ENCODE measurements around the gene ARNT2. TPM values are rescaled to one million over a fixed set of nuclear protein-coding genes. Genes with fewer than 3 reads are reported as not detected.
A peak's percentile ranks its signal among the peaks of the same experiment; 100 is the strongest.

The ARNT2 gene
- 10 to 100 TPM in 1 of 2 donors, 1 to 10 TPM in 1; 7.5 to 16.2 TPM for total RNA-seq
- 1 to 10 TPM in 1 of 2 donors, under 1 TPM in 1; 0.63 to 2.3 TPM for polyA plus RNA-seq
- long read RNA-seq, donor 1, partial matches to known transcripts, result 0 of 17 reads
- long read RNA-seq, donor 1, other reads (novel, unspliced or antisense), result 17 of 17 reads
- long read RNA-seq, donor 2, full-length matches to known transcripts, result 2 of 6 reads
- long read RNA-seq, donor 2, partial matches to known transcripts, result 0 of 6 reads
- long read RNA-seq, donor 2, other reads (novel, unspliced or antisense), result 4 of 6 reads

DNA sequence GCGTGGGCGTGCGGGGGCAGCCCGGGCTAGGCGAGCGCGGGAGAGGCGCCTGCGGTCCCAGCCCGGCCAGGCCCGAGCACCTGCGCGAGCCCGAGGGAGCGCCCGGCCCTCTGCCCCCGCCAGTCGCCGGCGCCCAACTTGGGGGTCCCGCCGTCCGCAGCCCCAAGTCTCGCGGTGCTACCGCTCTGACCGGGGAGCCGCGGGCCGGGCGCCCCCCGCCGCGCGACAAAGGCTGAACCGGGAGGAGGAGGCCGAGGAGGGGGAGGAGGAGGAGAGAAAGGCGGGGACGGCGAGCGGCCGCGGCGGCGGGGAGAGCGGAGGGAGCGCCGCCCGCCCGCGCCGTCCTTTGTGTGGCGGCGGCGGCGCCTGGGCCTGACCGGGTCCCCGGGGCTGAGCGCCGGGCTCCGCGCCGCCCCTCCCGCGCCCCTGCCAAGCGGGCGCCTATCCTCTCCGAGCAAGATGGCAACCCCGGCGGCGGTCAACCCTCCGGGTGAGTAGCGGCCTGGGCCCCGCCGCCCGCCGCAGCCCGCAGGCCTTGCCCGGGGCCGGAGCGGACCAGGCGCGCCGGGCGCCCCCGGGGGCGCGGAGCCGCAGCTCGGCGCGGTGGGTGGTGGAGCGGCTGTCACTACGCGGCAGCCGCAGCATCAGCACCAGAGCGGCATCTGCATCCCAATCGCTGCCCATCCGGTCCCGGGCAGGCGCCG lies at the start of gene ARNT2:
Gene ARNT2, plus strand, starts transcription at position 326 of the 704 bp plus-strand sequence. Its CDS starts 134 bp downstream, at position 460.
- no peaks in the 10 kb centered on the region for H3K9me3 ChIP-seq (ENCODE audit: control insufficient read depth, low read length)
- intact Hi-C loops (cut with DNase I), result no loop called here
- ATAC-seq (ENCODE audit: low FRiP score), result peak; percentile 47
- peak in 1 of 2 donors; percentile 80 for DNase-seq
- no peaks in the 10 kb centered on the region for H3K36me3 ChIP-seq (ENCODE audit: control insufficient read depth in 1 of 2, insufficient read depth in 2 of 2, low read length in 1 of 2)
- 1% methylated on average over 32 to 102 of the region's 102 CpGs for WGBS, 2 donors
- no peaks in the 10 kb centered on the region for H3K27me3 ChIP-seq (ENCODE audit: control insufficient read depth in 1 of 2, insufficient read depth in 2 of 2, low read length in 1 of 2)
- H3K27ac ChIP-seq (ENCODE audit: low read depth in 1 of 2, low read length in 2 of 2), result peak within 1 kb of the TSS in 1 of 2 donors; percentile 47
- no peaks in the 10 kb centered on the region for H3K4me1 ChIP-seq (ENCODE audit: control insufficient read depth in 1 of 2, insufficient read depth in 2 of 2, low read length in 2 of 2)
- peak within 1 kb of the TSS; percentile 85 to 95 for H3K4me3 ChIP-seq (ENCODE audit: low read length in 2 of 2)

DNA sequence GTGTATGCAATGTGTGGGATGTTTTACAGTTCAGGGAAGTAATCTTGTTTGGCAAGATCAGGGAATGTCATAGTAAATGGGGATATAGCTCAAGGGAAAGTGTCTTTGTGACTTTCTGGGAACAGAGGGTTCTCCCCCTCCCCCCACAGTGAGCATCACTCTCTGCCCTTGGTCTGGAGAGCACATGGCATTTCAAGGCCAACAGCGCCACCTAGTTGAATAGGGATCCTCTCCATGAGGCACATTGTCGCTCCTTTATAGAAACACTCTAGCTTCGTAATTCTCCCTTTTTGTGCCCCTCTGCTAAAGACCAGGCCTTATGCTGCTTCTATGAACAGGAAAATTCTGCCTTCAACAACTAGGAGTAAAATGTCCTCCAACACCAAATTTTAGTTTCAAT lies 37.1 kb upstream of the ARNT2 start:
- Histone ChIP-seq H3K27me3 (ENCODE audit: control insufficient read depth in 1 of 2, insufficient read depth in 2 of 2, low read length in 1 of 2) (no peaks in the 10 kb centered on the region), H3K4me3 (ENCODE audit: low read length in 2 of 2) (no peak overlapping the region), H3K27ac (ENCODE audit: low read depth in 1 of 2, low read length in 2 of 2) (no peak overlapping the region), H3K36me3 (ENCODE audit: control insufficient read depth in 1 of 2, insufficient read depth in 2 of 2, low read length in 1 of 2) (no peaks in the 10 kb centered on the region), H3K4me1 (ENCODE audit: control insufficient read depth in 1 of 2, insufficient read depth in 2 of 2, low read length in 2 of 2) (no peaks in the 10 kb centered on the region), H3K9me3 (ENCODE audit: control insufficient read depth, low read length) (peaks cover 11% of the 10 kb centered on the region)
- DNase-seq (no peak), ATAC-seq (ENCODE audit: low FRiP score) (no peak)
- intact Hi-C loops (cut with DNase I), result no loop called here
- 73 to 84% methylated on average over 3 of the region's 3 CpGs for WGBS, 2 donors

DNA sequence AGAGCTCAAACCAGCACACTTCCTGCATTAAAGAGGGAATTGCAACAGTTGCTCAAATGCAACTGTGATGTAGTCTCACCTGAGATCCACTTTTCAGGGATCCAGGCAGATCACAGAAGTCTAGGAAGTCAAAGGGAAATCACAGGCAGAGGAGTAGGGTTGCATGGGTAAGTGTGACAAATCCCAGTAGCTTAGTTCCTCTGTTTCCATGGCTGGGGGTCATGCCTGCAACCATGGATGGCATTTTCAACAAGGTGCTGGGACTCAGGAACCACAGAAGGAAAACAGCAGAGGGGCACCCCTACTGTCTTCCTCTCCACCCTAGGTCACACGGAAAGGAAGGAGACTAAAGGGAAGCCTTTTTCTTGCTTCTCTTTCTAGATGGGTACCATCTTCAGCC lies 36.5 kb upstream of the ARNT2 start:
- peaks cover 11% of the 10 kb centered on the region for H3K9me3 ChIP-seq (ENCODE audit: control insufficient read depth, low read length)
- ATAC-seq (ENCODE audit: low FRiP score), result no peak
- intact Hi-C loops (cut with DNase I), result no loop called here
- 60 to 65% methylated on average over 1 of the region's 1 CpG for WGBS, 2 donors
- H3K27me3 ChIP-seq (ENCODE audit: control insufficient read depth in 1 of 2, insufficient read depth in 2 of 2, low read length in 1 of 2), result no peaks in the 10 kb centered on the region
- DNase-seq, result no peak
- no peaks in the 10 kb centered on the region for H3K4me1 ChIP-seq (ENCODE audit: control insufficient read depth in 1 of 2, insufficient read depth in 2 of 2, low read length in 2 of 2)
- no peak overlapping the region for H3K4me3 ChIP-seq (ENCODE audit: low read length in 2 of 2)
- H3K27ac ChIP-seq (ENCODE audit: low read depth in 1 of 2, low read length in 2 of 2), result no peak overlapping the region
- no peaks in the 10 kb centered on the region for H3K36me3 ChIP-seq (ENCODE audit: control insufficient read depth in 1 of 2, insufficient read depth in 2 of 2, low read length in 1 of 2)

DNA sequence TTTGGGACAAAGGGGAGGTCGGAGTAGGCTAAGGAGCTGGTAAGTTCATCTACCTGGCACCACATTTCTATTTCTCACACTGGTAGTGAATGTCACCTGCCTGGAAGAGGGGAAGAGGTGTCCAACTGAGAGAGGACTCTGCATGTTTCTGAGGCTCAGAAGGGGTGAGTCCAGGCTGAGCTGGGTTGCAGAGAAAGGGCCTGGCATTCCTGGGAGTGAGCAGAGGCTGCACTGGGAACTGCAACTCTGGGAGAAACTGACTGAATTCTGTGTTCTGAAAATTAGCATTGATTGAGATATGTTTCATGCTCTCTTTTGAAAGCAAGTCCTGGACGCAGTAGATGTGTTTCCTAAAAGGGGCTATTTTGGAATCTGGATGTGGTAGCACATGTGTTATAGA lies 32.3 kb upstream of the ARNT2 start:
- intact Hi-C loops (cut with DNase I), result no loop called here
- H3K27ac ChIP-seq (ENCODE audit: low read depth in 1 of 2, low read length in 2 of 2), result no peak overlapping the region
- peaks cover 10% of the 10 kb centered on the region for H3K9me3 ChIP-seq (ENCODE audit: control insufficient read depth, low read length)
- H3K4me1 ChIP-seq (ENCODE audit: control insufficient read depth in 1 of 2, insufficient read depth in 2 of 2, low read length in 2 of 2), result peaks cover 0 to 1% of the 10 kb centered on the region in 2 donors
- no peak for DNase-seq
- 76 to 80% methylated on average over 2 of the region's 2 CpGs for WGBS, 2 donors
- no peaks in the 10 kb centered on the region for H3K36me3 ChIP-seq (ENCODE audit: control insufficient read depth in 1 of 2, insufficient read depth in 2 of 2, low read length in 1 of 2)
- ATAC-seq (ENCODE audit: low FRiP score), result no peak
- no peak overlapping the region for H3K4me3 ChIP-seq (ENCODE audit: low read length in 2 of 2)
- no peaks in the 10 kb centered on the region for H3K27me3 ChIP-seq (ENCODE audit: control insufficient read depth in 1 of 2, insufficient read depth in 2 of 2, low read length in 1 of 2)

DNA sequence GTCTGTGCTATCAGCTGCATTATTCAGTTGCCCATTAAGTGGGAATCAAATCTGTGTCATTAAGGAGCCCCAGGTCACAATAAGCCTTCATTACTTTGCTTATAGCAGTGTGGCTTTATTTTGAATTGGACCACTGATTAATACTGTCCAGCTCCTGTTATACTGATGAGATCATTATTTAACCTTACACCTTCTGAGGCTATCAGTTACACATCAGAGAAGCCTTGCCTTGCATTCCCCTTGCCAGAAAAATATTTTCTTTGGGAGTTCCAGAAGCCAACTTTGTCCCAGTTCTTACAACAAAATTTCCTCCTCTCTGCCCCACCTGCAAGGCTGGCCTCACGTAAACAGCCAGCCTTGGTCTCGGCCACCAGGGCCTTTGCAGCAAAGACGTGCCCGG lies 29.7 kb upstream of the ARNT2 start:
- H3K4me1 ChIP-seq (ENCODE audit: control insufficient read depth in 1 of 2, insufficient read depth in 2 of 2, low read length in 2 of 2), result peaks cover 0 to 1% of the 10 kb centered on the region in 2 donors
- ATAC-seq (ENCODE audit: low FRiP score), result no peak

DNA sequence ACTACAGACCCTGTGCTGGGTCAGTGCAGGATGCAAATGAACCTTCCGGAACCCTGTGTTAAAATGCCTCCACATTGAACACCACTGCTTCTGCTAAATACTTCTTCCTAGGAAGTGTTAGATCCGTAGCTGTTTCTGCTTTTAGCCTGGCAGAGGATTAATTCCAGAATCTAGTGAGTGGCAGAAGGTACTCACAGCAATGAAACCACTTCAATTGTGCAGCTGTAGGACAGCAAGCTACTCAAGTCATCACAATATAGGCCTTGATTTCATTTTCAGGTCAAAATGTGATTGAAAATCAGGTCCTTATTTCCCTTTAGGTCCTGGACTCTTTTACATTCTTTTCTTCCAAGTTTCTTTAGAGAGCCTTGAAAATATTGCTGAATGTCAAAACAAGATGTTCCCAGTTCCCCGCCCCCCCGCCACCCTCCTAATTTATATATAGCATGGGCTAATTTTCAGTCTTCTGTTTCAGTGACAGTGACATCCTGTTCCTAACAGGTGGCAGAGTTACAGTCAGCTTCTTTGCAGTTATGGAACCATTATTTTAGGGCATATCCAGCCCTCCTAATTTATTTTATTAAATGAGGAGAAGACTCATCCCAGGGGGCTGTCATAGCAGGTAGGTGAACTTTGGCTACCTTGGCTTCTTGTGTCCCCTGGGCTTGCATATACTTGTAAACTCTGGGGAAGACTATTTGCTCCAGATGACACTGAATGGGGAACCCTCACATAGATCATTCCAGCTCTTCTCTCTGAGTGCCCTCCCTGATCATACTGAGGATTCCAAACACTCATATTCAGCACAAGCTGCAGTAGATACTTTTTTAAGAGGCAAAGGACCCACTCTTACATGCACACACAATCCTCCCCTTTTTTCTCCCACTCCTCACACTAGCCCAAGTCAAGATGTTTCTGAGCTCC lies 28.0 kb upstream of the ARNT2 start:
- intact Hi-C loops (cut with DNase I), result no loop called here
- no peaks in the 10 kb centered on the region for H3K9me3 ChIP-seq (ENCODE audit: control insufficient read depth, low read length)
- H3K36me3 ChIP-seq (ENCODE audit: control insufficient read depth in 1 of 2, insufficient read depth in 2 of 2, low read length in 1 of 2), result no peaks in the 10 kb centered on the region
- no peak overlapping the region for H3K4me3 ChIP-seq (ENCODE audit: low read length in 2 of 2)
- no peak overlapping the region for H3K27ac ChIP-seq (ENCODE audit: low read depth in 1 of 2, low read length in 2 of 2)
- H3K4me1 ChIP-seq (ENCODE audit: control insufficient read depth in 1 of 2, insufficient read depth in 2 of 2, low read length in 2 of 2), result peaks cover 0 to 1% of the 10 kb centered on the region in 2 donors
- 79 to 81% methylated on average over 4 of the region's 4 CpGs for WGBS, 2 donors
- no peaks in the 10 kb centered on the region for H3K27me3 ChIP-seq (ENCODE audit: control insufficient read depth in 1 of 2, insufficient read depth in 2 of 2, low read length in 1 of 2)
- ATAC-seq (ENCODE audit: low FRiP score) (no peak), DNase-seq (no peak)

More for the DNA sequence above, 29.7 kb upstream of the ARNT2 start:
- Histone ChIP-seq H3K4me3 (ENCODE audit: low read length in 2 of 2) (no peak overlapping the region), H3K27me3 (ENCODE audit: control insufficient read depth in 1 of 2, insufficient read depth in 2 of 2, low read length in 1 of 2) (no peaks in the 10 kb centered on the region), H3K9me3 (ENCODE audit: control insufficient read depth, low read length) (no peaks in the 10 kb centered on the region), H3K36me3 (ENCODE audit: control insufficient read depth in 1 of 2, insufficient read depth in 2 of 2, low read length in 1 of 2) (no peaks in the 10 kb centered on the region), H3K27ac (ENCODE audit: low read depth in 1 of 2, low read length in 2 of 2) (no peak overlapping the region)
- WGBS, 2 donors, result 42 to 61% methylated on average over 4 of the region's 4 CpGs
- DNase-seq, result no peak
- intact Hi-C loops (cut with DNase I), result no loop called here

DNA sequence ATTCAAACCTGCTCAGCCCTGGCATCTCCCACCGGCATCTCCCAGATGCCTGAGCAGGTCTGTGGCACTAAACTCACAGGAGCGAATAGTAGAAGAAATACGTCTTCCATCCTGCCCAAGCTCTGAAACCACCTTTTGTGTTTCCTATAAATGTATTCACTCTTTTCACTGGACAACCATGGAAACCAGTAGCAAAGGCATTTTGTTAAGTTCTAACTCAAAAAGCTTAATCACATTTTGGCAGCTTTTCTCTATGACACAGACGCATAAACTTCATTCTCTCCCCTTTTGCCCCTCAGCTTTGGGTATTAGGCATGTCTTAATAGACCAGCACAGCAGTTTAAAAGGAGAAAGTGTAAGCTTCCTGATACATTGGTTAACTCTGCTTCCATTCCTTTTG lies 24.5 kb upstream of the ARNT2 start:
- Histone ChIP-seq H3K9me3 (ENCODE audit: control insufficient read depth, low read length) (no peaks in the 10 kb centered on the region), H3K27ac (ENCODE audit: low read depth in 1 of 2, low read length in 2 of 2) (no peak overlapping the region), H3K36me3 (ENCODE audit: control insufficient read depth in 1 of 2, insufficient read depth in 2 of 2, low read length in 1 of 2) (no peaks in the 10 kb centered on the region), H3K4me1 (ENCODE audit: control insufficient read depth in 1 of 2, insufficient read depth in 2 of 2, low read length in 2 of 2) (peaks cover 0 to 1% of the 10 kb centered on the region in 2 donors), H3K4me3 (ENCODE audit: low read length in 2 of 2) (no peak overlapping the region), H3K27me3 (ENCODE audit: control insufficient read depth in 1 of 2, insufficient read depth in 2 of 2, low read length in 1 of 2) (no peaks in the 10 kb centered on the region)
- intact Hi-C loops (cut with DNase I), result no loop called here
- WGBS, 2 donors, result 74 to 80% methylated on average over 4 of the region's 4 CpGs
- no peak for ATAC-seq (ENCODE audit: low FRiP score)
- DNase-seq, result no peak

DNA sequence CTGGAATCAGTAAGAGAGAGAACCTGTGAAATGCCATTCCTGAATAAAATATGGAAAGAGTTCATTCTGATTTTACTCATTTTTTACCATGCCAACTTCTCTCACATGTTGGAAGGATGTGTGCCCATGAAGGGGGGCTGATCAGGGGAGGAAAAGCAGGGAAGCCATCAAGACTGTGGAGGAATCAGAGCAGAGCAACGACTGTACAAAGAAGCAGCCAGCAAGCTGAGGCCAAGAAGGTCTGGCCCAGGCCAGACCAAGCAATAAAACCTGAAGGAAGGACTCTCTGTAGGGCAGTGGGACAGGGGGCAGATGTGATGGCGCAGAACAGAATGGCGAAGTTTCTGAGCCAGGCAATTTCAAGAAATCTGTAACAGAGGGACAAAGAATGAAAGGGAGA lies 24.0 kb upstream of the ARNT2 start:
- Histone ChIP-seq H3K27me3 (ENCODE audit: control insufficient read depth in 1 of 2, insufficient read depth in 2 of 2, low read length in 1 of 2) (no peaks in the 10 kb centered on the region), H3K27ac (ENCODE audit: low read depth in 1 of 2, low read length in 2 of 2) (no peak overlapping the region), H3K36me3 (ENCODE audit: control insufficient read depth in 1 of 2, insufficient read depth in 2 of 2, low read length in 1 of 2) (no peaks in the 10 kb centered on the region), H3K4me1 (ENCODE audit: control insufficient read depth in 1 of 2, insufficient read depth in 2 of 2, low read length in 2 of 2) (peaks cover 0 to 1% of the 10 kb centered on the region in 2 donors), H3K4me3 (ENCODE audit: low read length in 2 of 2) (no peak overlapping the region), H3K9me3 (ENCODE audit: control insufficient read depth, low read length) (no peaks in the 10 kb centered on the region)
- 66 to 71% methylated on average over 3 of the region's 3 CpGs for WGBS, 2 donors
- intact Hi-C loops (cut with DNase I), result no loop called here
- DNase-seq (no peak), ATAC-seq (ENCODE audit: low FRiP score) (no peak)
